GM19043 (cell line): ENCODE measurements around the gene ASAP2.

Experiments used
- ATAC-seq: cut with Tn5 transposase; IDR thresholded peaks from one replicate; pipeline ENCODE4 v1.9.1; 2021; ENCODE audit warnings: low read depth; ENCODE audit not compliant: unreplicated experiment

The ASAP2 gene

GRCh38 chr2:9445089-9445488, 238.5 kb downstream of the ASAP2 start:
- ATAC-seq = no peak

GRCh38 chr2:9451231-9451630, 244.6 kb downstream of the ASAP2 start:
- no peak for ATAC-seq
